Naive thymus-derived CD4-positive, alpha-beta T cell (primary cell): ENCODE results near the gene MOK. TPM values are rescaled to one million over a fixed set of nuclear protein-coding genes. Genes with fewer than 3 reads are reported as not detected.
"Not testable (repeated sequence)": the region's sequence is repeated elsewhere in the genome, so short reads cannot be mapped to it uniquely, and the experiment has no call there.

Experiments used
- ATAC-seq: fragments of 150-1000 bp; cut with Tn5 transposase; 2 replicates; pipeline ENCODE4 v1.10.0; 2021; ENCODE audit warnings: mild to moderate bottlenecking, moderate library complexity
- CTCF ChIA-PET: fragments of 350-600 bp; sonication (Branson Sonifier 250); formaldehyde crosslinking; loops from one replicate; lab custom pipeline; 2021; ENCODE audit warnings: antibody characterized with exemption; lab: Charles Lee
- POLR2A ChIA-PET: fragments of 350-600 bp; sonication (Branson Sonifier 250); formaldehyde crosslinking; loops from one replicate; lab custom pipeline; 2021; ENCODE audit warnings: antibody characterized with exemption, inconsistent platforms; lab: Charles Lee
- DNase-seq, 9 donors: peaks; one replicate each; pipeline versions ENCODE4 v3.0.0 to v3.0.0-alpha.2; 2020 to 2022; ENCODE audit warnings: mixed read lengths in 1 of 9
- H3K27ac ChIP-seq: one replicate; pipeline ENCODE4 v1.7.0; 2013; ENCODE audit warnings: mild to moderate bottlenecking, low read depth, low read length, moderate library complexity
- H3K27me3 ChIP-seq, 2 donors: one replicate each; pipeline ENCODE4 v1.7.0; 2013; ENCODE audit warnings: low read length in 2 of 2, mild to moderate bottlenecking in 2 of 2, moderate library complexity in 2 of 2; ENCODE audit not compliant: control insufficient read depth in 2 of 2, insufficient read depth in 2 of 2
- H3K36me3 ChIP-seq, 3 experiments: 1 replicate in 2 of 3; 2 replicates in 1 of 3; pipeline ENCODE4 v1.7.0; 2013; ENCODE audit warnings: low read length in 3 of 3, mild to moderate bottlenecking in 3 of 3, moderate library complexity in 1 of 3; ENCODE audit not compliant: insufficient read depth in 3 of 3, control insufficient read depth in 2 of 3
- H3K4me1 ChIP-seq, 2 donors: one replicate each; pipeline ENCODE4 v1.7.0; 2013; ENCODE audit warnings: low read length in 2 of 2, mild to moderate bottlenecking in 2 of 2, moderate library complexity in 1 of 2; ENCODE audit not compliant: control insufficient read depth in 2 of 2, insufficient read depth in 2 of 2
- H3K4me3 ChIP-seq: 2 replicates; pipeline ENCODE4 v1.7.0; 2013; ENCODE audit warnings: mild to moderate bottlenecking, low read length
- H3K9me3 ChIP-seq, 3 experiments: 1 replicate in 2 of 3; 2 replicates in 1 of 3; pipeline ENCODE4 v1.7.0; 2013; ENCODE audit warnings: low read length in 3 of 3; ENCODE audit not compliant: control insufficient read depth in 2 of 3
- H3K27ac Mint-ChIP-seq, 9 donors: one replicate each; pipeline ENCODE4 v1.8.0; 2020 to 2022; ENCODE audit warnings: mixed read lengths in 9 of 9, mild to moderate bottlenecking in 8 of 9, moderate library complexity in 5 of 9, inconsistent platforms in 2 of 9
- H3K27me3 Mint-ChIP-seq, 5 donors: one replicate each; pipeline ENCODE4 v1.8.0; 2021 to 2022; ENCODE audit warnings: mixed read lengths in 5 of 5, mild to moderate bottlenecking in 1 of 5
- H3K36me3 Mint-ChIP-seq, 5 donors: one replicate each; pipeline ENCODE4 v1.8.0; 2020 to 2022; ENCODE audit warnings: mixed read lengths in 5 of 5, mild to moderate bottlenecking in 3 of 5, inconsistent platforms in 1 of 5
- H3K4me1 Mint-ChIP-seq, 7 donors: one replicate each; pipeline ENCODE4 v1.8.0; 2020 to 2022; ENCODE audit warnings: mixed read lengths in 7 of 7, mild to moderate bottlenecking in 3 of 7, inconsistent platforms in 1 of 7
- H3K4me3 Mint-ChIP-seq, 10 donors: one replicate each; pipeline ENCODE4 v1.8.0; 2020 to 2022; ENCODE audit warnings: mild to moderate bottlenecking in 10 of 10, mixed read lengths in 10 of 10, moderate library complexity in 6 of 10, inconsistent platforms in 2 of 10
- H3K9me3 Mint-ChIP-seq, 11 donors: one replicate each; pipeline ENCODE4 v1.8.0; 2020 to 2022; ENCODE audit warnings: mixed read lengths in 11 of 11, mild to moderate bottlenecking in 4 of 11, inconsistent platforms in 1 of 11, moderate library complexity in 1 of 11
- intact Hi-C, 2 donors: fragments of 100-400 bp; cut with micrococcal nuclease; formaldehyde crosslinking; loops; one replicate each; pipeline ENCODE4 v1.15.1; 2023
- polyA plus RNA-seq, 2 donors: library from polyadenylated mRNA; unstranded; fragments of 300-500 nt; fragmentation: Illumina TruSeq; gene quantifications; one replicate each; pipeline ENCODE4 v1.2.3, GENCODE V29; 2021
- total RNA-seq, 6 experiments: library from RNA in 5 of 6; stranded (reverse) in 5 of 6; gene quantifications; 1 replicate in 5 of 6; 2 replicates in 1 of 6; pipeline ENCODE4 v1.2.3 and lab custom pipeline; 2021 to 2026

MOK gene, protein sequence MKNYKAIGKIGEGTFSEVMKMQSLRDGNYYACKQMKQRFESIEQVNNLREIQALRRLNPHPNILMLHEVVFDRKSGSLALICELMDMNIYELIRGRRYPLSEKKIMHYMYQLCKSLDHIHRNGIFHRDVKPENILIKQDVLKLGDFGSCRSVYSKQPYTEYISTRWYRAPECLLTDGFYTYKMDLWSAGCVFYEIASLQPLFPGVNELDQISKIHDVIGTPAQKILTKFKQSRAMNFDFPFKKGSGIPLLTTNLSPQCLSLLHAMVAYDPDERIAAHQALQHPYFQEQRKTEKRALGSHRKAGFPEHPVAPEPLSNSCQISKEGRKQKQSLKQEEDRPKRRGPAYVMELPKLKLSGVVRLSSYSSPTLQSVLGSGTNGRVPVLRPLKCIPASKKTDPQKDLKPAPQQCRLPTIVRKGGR
- total RNA-seq (1 to 10 TPM; 1.3 to 3.5 (median 1.9) TPM), polyA plus RNA-seq (1 to 10 TPM; 1.6 to 1.9 TPM), total RNA-seq (lab: John Stamatoyannopoulos, UW) (3.6 reads per million, percentile 19 among the genes with 10 or more reads in this experiment)

GRCh38 chr14:102304611-102305506 lies at the start of gene MOK:
TSS of gene MOK (minus strand) at chr14:102305164. CDS start at chr14:102304968, 196 bp downstream.
- CTCF ChIA-PET: interaction anchor here (1.2 to 2.9 kb wide), 3 partner anchors 10 to 16 kb away, joined by 4 to 15 read pairs (median 5); no protein-coding TSS in a partner anchor
- Mint-ChIP-seq H3K9me3 (peaks cover 0 to 5% (median 0%) of the 10 kb centered on the region in 11 donors), H3K4me1 (peaks cover 0 to 16% (median 13%) of the 10 kb centered on the region in 7 donors), H3K27me3 (peaks cover 0 to 16% (median 0%) of the 10 kb centered on the region in 5 donors), H3K4me3 (peak within 1 kb of the TSS; percentile 86 to 99 (median 96)), H3K27ac (peak within 1 kb of the TSS; percentile 87 to 99 (median 95)), H3K36me3 (peaks cover 0 to 4% (median 0%) of the 10 kb centered on the region in 5 donors)
- H3K4me3 ChIP-seq: peak within 1 kb of the TSS; percentile 75
- intact Hi-C loops: loop anchor here (1.0 to 2.0 kb wide), 7 partner anchors 9 to 545 kb away; partner anchors contain the start of genes WDR20 (in 2 of the 2), ZNF839 (in 2 of the 2), HSP90AA1 (in 1 of the 2) and PPP2R5C (in 1 of the 2)
- POLR2A ChIA-PET: interaction anchor here (0.5 to 4.1 kb wide), 5 partner anchors 9 to 285 kb away, joined by 3 to 40 read pairs (median 5); partner anchors contain the start of gene ZNF839
- no peaks in the 10 kb centered on the region for H3K36me3 ChIP-seq
- H3K9me3 ChIP-seq: no peaks in the 10 kb centered on the region
- no peaks in the 10 kb centered on the region for H3K27me3 ChIP-seq
- peaks cover 0 to 2% of the 10 kb centered on the region in 2 donors for H3K4me1 ChIP-seq
- DNase-seq (peak; percentile 94 to 99 (median 98)), ATAC-seq (peak; percentile 95)
- peak within 1 kb of the TSS; percentile 81 for H3K27ac ChIP-seq

- DNase-seq: no peak
- no peak for ATAC-seq
- H3K27me3 ChIP-seq: no peaks in the 10 kb centered on the region
- no peaks in the 10 kb centered on the region for H3K4me1 ChIP-seq
- ChIA-PET CTCF (interaction anchor here (0.7 kb wide), 1 partner anchor 163 kb away, joined by 3 read pairs; no protein-coding TSS in a partner anchor), POLR2A (no interaction called here)
- intact Hi-C loops: no loop called here
- Mint-ChIP-seq H3K9me3 (no peaks in the 10 kb centered on the region), H3K27me3 (no peaks in the 10 kb centered on the region), H3K4me1 (peaks cover 0 to 16% (median 8%) of the 10 kb centered on the region in 7 donors), H3K27ac (no peak overlapping the region), H3K36me3 (peaks cover 20 to 62% (median 32%) of the 10 kb centered on the region in 5 donors), H3K4me3 (no peak overlapping the region)
- no peak overlapping the region for H3K4me3 ChIP-seq
- H3K36me3 ChIP-seq: peaks cover 6 to 88% (median 9%) of the 10 kb centered on the region in 3 experiments
- no peaks in the 10 kb centered on the region for H3K9me3 ChIP-seq
- no peak overlapping the region for H3K27ac ChIP-seq
Measured at GRCh38 chr14:102353126-102353619, 48.2 kb upstream of the MOK start.

GRCh38 chr14:102352213-102352612 lies 47.2 kb upstream of the MOK start:
- Mint-ChIP-seq H3K4me1 (peaks cover 0 to 6% (median 3%) of the 10 kb centered on the region in 7 donors), H3K27ac (peak overlapping the region in 2 of 9 donors; percentile 59 to 68), H3K9me3 (no peaks in the 10 kb centered on the region), H3K4me3 (no peak overlapping the region), H3K36me3 (peaks cover 13 to 60% (median 27%) of the 10 kb centered on the region in 5 donors), H3K27me3 (no peaks in the 10 kb centered on the region)
- ChIA-PET POLR2A (interaction anchor here (0.6 kb wide), 1 partner anchor 501 kb away, joined by 4 read pairs; no protein-coding TSS in a partner anchor), CTCF (no interaction called here)
- DNase-seq: no peak
- no peak overlapping the region for H3K4me3 ChIP-seq
- peaks cover 0 to 88% (median 9%) of the 10 kb centered on the region in 3 experiments for H3K36me3 ChIP-seq
- no peak for ATAC-seq
- intact Hi-C loops: no loop called here
- H3K4me1 ChIP-seq: no peaks in the 10 kb centered on the region
- H3K27me3 ChIP-seq: no peaks in the 10 kb centered on the region
- H3K9me3 ChIP-seq: no peaks in the 10 kb centered on the region
- H3K27ac ChIP-seq: no peak overlapping the region

- POLR2A ChIA-PET: interaction anchor here (0.6 kb wide), 1 partner anchor 167 kb away, joined by 4 read pairs; no protein-coding TSS in a partner anchor
- ATAC-seq, H3K27ac ChIP-seq, H3K4me1 ChIP-seq, H3K27ac Mint-ChIP-seq, H3K4me1 Mint-ChIP-seq, CTCF ChIA-PET, H3K27me3 ChIP-seq, H3K9me3 ChIP-seq, H3K4me3 ChIP-seq, DNase-seq, H3K27me3 Mint-ChIP-seq, H3K4me3 Mint-ChIP-seq, intact Hi-C loops, H3K9me3 Mint-ChIP-seq: not testable (repeated sequence)
- peaks cover 12 to 57% (median 24%) of the 10 kb centered on the region in 5 donors for H3K36me3 Mint-ChIP-seq
- peaks cover 0 to 88% (median 9%) of the 10 kb centered on the region in 3 experiments for H3K36me3 ChIP-seq
Measured at GRCh38 chr14:102351593-102351992, 46.6 kb upstream of the MOK start.

GRCh38 chr14:102351023-102351422 lies 46.1 kb upstream of the MOK start:
- intact Hi-C loops: no loop called here
- H3K27me3 Mint-ChIP-seq: no peaks in the 10 kb centered on the region
- DNase-seq (no peak), ATAC-seq (no peak)
- H3K27ac Mint-ChIP-seq: peak overlapping the region in 1 of 9 donors; percentile 74
- peaks cover 0 to 3% (median 0%) of the 10 kb centered on the region in 7 donors for H3K4me1 Mint-ChIP-seq
- ChIA-PET CTCF (no interaction called here), POLR2A (interaction anchor here (0.6 kb wide), 1 partner anchor 167 kb away, joined by 4 read pairs; no protein-coding TSS in a partner anchor)
- H3K27me3 ChIP-seq: no peaks in the 10 kb centered on the region
- no peak overlapping the region for H3K27ac ChIP-seq
- peaks cover 12 to 56% (median 24%) of the 10 kb centered on the region in 5 donors for H3K36me3 Mint-ChIP-seq
- no peaks in the 10 kb centered on the region for H3K9me3 Mint-ChIP-seq
- H3K9me3 ChIP-seq: no peaks in the 10 kb centered on the region
- no peaks in the 10 kb centered on the region for H3K4me1 ChIP-seq
- H3K4me3 ChIP-seq: no peak overlapping the region
- no peak overlapping the region for H3K4me3 Mint-ChIP-seq
- H3K36me3 ChIP-seq: peaks cover 0 to 88% (median 9%) of the 10 kb centered on the region in 3 experiments
